SU-DHL-6 (cell line): ENCODE data around the gene RAB33A.

ENCODE experiments used
- CTCF ChIP-seq: fragments of 200-600 bp; sonication (generic); IDR thresholded peaks from one replicate; pipeline ENCODE4 v1.5.1; 2017; ENCODE audit warnings: antibody characterized with exemption, mild to moderate bottlenecking, low read length, moderate library complexity; ENCODE audit not compliant: insufficient read depth, poor library complexity, severe bottlenecking
- EZH2phosphoT487 ChIP-seq: fragments of 200-600 bp; sonication (generic), shearing (Covaris generic); conservative IDR thresholded peaks from 2 replicates; pipeline ENCODE4 v1.6.1; 2018; ENCODE audit warnings: mild to moderate bottlenecking, antibody characterized with exemption, low read length, moderate library complexity, mixed read lengths

DNA sequence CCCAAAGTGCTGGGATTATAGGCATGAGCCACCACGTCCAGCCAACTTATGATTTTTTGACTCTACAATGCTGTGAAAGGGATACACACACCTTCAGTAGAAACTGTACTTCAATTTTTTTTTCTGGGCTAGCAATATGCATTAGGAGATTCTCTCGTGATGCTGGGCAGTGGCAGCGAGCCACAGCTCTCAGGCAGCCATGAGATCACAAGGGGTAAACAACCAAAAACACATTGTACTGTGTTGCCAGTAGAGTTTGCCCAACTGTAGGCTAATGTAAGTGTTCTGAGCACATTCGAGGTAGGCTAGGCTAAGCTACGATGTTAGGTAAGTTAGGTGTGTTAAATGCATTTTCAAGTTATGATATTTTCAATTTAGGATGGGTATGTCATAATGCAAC is 25.7 kb downstream of the RAB33A start:
- TF ChIP-seq CTCF (no peak), EZH2phosphoT487 (no peak)
